Mucosa of rectum (tissue), 2 donors: ENCODE results near the gene CFAP45.
A peak's percentile ranks its signal among the peaks of the same experiment; 100 is the strongest.

ENCODE experiments used
- H3K27ac ChIP-seq, 2 donors: one replicate each; pipeline ENCODE4 v1.7.0; 2013; ENCODE audit warnings: inconsistent platforms in 2 of 2, low read depth in 2 of 2, low read length in 2 of 2
- H3K27me3 ChIP-seq, 2 donors: one replicate each; pipeline ENCODE4 v1.7.0; 2013; ENCODE audit warnings: low read length in 2 of 2; ENCODE audit not compliant: control insufficient read depth in 2 of 2, insufficient read depth in 2 of 2
- H3K36me3 ChIP-seq, 2 donors: one replicate each; pipeline ENCODE4 v1.7.0; 2013; ENCODE audit warnings: low read length in 2 of 2; ENCODE audit not compliant: control insufficient read depth in 2 of 2, insufficient read depth in 2 of 2
- H3K4me1 ChIP-seq, 2 donors: one replicate each; pipeline ENCODE4 v1.7.0; 2013; ENCODE audit warnings: low read length in 2 of 2, mild to moderate bottlenecking in 1 of 2; ENCODE audit not compliant: control insufficient read depth in 2 of 2, insufficient read depth in 2 of 2
- H3K4me3 ChIP-seq, 2 donors: one replicate each; pipeline ENCODE4 v1.7.0; 2013; ENCODE audit warnings: low read length in 2 of 2
- H3K9ac ChIP-seq, 2 donors: one replicate each; pipeline ENCODE4 v1.7.0; 2013; ENCODE audit warnings: low read length in 2 of 2, low read depth in 1 of 2, mild to moderate bottlenecking in 1 of 2
- H3K9me3 ChIP-seq, 2 donors: one replicate each; pipeline ENCODE4 v1.7.0; 2013; ENCODE audit warnings: low read length in 2 of 2; ENCODE audit not compliant: control insufficient read depth in 2 of 2
- donor health status: healthy.
- donor health status: Normal muscosa, but diverticular disease.

Gene CFAP45

GRCh38 chr1:159930216-159930615, 30.3 kb upstream of the CFAP45 start:
- no peak overlapping the region for H3K4me3 ChIP-seq
- H3K27ac ChIP-seq = no peak overlapping the region
- H3K36me3 ChIP-seq = no peaks in the 10 kb centered on the region
- H3K4me1 ChIP-seq = peaks cover 13 to 16% of the 10 kb centered on the region in 2 donors
- no peaks in the 10 kb centered on the region for H3K9me3 ChIP-seq
- no peaks in the 10 kb centered on the region for H3K27me3 ChIP-seq
- H3K9ac ChIP-seq = no peak overlapping the region

DNA sequence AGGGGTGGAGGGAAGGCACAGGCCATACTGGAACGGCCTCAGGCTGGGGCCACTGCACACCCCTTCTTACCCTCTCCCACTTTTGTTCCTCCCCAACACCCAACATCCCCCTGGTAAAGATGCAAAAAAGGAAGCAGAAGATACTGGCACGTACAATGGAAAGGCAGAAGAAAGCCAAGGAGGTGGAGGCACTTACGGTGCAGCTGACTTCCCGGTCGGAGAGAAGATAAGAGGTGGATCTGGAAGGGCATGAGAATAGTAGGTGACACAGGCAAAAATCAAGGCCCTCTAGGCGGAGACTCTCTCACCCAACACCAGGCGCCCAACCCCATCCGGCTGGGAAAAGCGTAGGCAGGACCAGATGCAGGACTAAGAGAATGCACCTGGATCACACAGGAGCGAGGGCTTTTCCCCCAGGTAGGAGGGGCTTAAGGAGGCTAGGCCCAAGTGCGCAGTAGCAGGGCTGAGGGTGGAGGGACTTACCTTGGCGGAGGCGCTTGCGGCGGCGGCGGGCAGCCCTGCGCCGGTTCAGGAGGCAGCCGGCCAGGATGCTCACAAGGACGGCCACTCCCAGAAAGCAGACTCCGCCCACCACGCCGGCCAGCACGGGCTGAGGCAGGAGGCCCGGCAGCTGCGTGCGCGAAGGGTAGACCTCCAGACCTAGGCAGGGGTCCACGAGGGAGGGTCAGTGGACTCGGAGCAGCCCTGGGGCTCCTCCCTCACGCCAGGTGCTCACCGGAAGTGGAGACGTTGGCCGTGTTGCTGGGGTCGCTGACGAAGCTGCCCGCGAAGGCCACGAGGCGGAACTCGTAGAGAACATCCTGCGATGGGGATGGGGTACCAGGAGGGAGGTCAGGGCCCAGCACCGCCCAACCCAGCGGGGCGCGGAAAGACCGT, 29.4 kb upstream of the CFAP45 start:
- Histone ChIP-seq H3K4me1 (peaks cover 13 to 16% of the 10 kb centered on the region in 2 donors), H3K36me3 (no peaks in the 10 kb centered on the region), H3K9me3 (no peaks in the 10 kb centered on the region), H3K9ac (no peak overlapping the region), H3K4me3 (no peak overlapping the region), H3K27ac (no peak overlapping the region), H3K27me3 (no peaks in the 10 kb centered on the region)

DNA sequence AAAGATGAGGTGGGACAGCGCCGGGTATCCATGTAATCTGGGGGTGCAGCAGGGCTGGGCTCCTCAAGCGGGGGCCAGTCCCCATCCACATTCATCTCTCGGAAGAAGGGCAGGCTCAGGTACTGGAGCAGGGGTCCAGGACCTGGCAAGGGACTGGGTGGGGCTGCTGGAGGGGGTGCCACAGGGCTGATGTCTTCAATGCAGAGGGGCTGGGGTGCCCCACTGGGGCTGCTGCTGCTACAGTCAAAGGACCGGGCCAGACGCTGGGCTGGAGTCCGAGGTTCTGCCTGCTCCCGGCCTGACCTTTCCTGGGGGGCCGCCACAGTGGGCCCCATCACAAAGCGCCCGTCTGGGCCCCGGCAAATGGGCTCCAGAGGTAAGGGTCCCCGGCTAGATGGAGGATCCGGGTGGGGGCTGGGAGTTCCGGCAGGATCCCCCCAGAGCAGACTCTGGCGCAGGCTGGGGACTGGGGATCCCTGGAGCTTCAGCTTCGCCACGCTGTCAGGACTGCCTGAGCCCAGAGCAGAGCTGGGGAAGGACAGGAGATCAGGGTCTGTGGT, 28.6 kb upstream of the CFAP45 start:
- peaks cover 19 to 20% of the 10 kb centered on the region in 2 donors for H3K4me1 ChIP-seq
- H3K27me3 ChIP-seq = no peaks in the 10 kb centered on the region
- H3K27ac ChIP-seq = no peak overlapping the region
- no peaks in the 10 kb centered on the region for H3K9me3 ChIP-seq
- H3K4me3 ChIP-seq = no peak overlapping the region
- no peaks in the 10 kb centered on the region for H3K36me3 ChIP-seq
- H3K9ac ChIP-seq = no peak overlapping the region

- no peaks in the 10 kb centered on the region for H3K36me3 ChIP-seq
- H3K9me3 ChIP-seq = no peaks in the 10 kb centered on the region
- peaks cover 26% of the 10 kb centered on the region in 2 donors for H3K4me1 ChIP-seq
- no peak overlapping the region for H3K27ac ChIP-seq
- H3K4me3 ChIP-seq = no peak overlapping the region
- H3K27me3 ChIP-seq = no peaks in the 10 kb centered on the region
- H3K9ac ChIP-seq = no peak overlapping the region
Measured at GRCh38 chr1:159927849-159928431, 28.0 kb upstream of the CFAP45 start.

- H3K9me3 ChIP-seq = no peaks in the 10 kb centered on the region
- H3K4me1 ChIP-seq = peaks cover 32 to 33% of the 10 kb centered on the region in 2 donors
- no peaks in the 10 kb centered on the region for H3K27me3 ChIP-seq
- H3K4me3 ChIP-seq = no peak overlapping the region
- H3K9ac ChIP-seq = no peak overlapping the region
- no peaks in the 10 kb centered on the region for H3K36me3 ChIP-seq
- no peak overlapping the region for H3K27ac ChIP-seq
Measured at GRCh38 chr1:159927211-159927848, 27.4 kb upstream of the CFAP45 start.

DNA sequence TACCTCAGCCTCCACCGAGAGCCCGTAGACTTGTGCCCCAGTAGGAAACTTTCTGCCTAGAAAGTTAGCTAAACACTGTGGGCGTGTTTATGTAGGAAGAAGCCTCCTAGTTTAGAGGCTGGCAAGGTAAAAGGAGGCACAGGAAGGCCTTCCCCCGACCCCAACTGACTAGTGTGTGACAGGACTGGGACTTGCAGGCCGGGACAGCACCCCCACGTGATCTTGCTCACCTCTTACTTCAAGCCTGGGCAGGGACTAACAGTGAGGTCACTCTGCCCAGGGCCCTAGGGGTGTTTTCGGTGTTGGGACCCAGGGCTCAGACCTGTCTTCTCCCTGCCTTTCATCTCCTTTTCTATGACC, 25.7 kb upstream of the CFAP45 start:
- H3K27ac ChIP-seq = peak overlapping the region; percentile 95 to 99
- no peaks in the 10 kb centered on the region for H3K9me3 ChIP-seq
- no peaks in the 10 kb centered on the region for H3K27me3 ChIP-seq
- H3K4me1 ChIP-seq = peaks cover 41% of the 10 kb centered on the region in 2 donors
- H3K9ac ChIP-seq = peak overlapping the region; percentile 76 to 90
- H3K36me3 ChIP-seq = peaks cover under 1 to 8% of the 10 kb centered on the region in 2 donors
- H3K4me3 ChIP-seq = peak overlapping the region; percentile 97 to 98

- Histone ChIP-seq H3K9ac (peak within 1 kb of the TSS; percentile 90 to 97), H3K9me3 (no peaks in the 10 kb centered on the region), H3K27ac (peak within 1 kb of the TSS; percentile 95 to 99), H3K36me3 (peaks cover 7 to 14% of the 10 kb centered on the region in 2 donors), H3K4me3 (peak within 1 kb of the TSS; percentile 97 to 98), H3K4me1 (peaks cover 41 to 42% of the 10 kb centered on the region in 2 donors), H3K27me3 (no peaks in the 10 kb centered on the region)
Measured at GRCh38 chr1:159924791-159925718, 25.1 kb upstream of the CFAP45 start, which contains the start of gene TAGLN2. Gene TAGLN2, minus strand, starts transcription at chr1:159925507. Its CDS starts 4,998 bp downstream, at chr1:159920509.

DNA sequence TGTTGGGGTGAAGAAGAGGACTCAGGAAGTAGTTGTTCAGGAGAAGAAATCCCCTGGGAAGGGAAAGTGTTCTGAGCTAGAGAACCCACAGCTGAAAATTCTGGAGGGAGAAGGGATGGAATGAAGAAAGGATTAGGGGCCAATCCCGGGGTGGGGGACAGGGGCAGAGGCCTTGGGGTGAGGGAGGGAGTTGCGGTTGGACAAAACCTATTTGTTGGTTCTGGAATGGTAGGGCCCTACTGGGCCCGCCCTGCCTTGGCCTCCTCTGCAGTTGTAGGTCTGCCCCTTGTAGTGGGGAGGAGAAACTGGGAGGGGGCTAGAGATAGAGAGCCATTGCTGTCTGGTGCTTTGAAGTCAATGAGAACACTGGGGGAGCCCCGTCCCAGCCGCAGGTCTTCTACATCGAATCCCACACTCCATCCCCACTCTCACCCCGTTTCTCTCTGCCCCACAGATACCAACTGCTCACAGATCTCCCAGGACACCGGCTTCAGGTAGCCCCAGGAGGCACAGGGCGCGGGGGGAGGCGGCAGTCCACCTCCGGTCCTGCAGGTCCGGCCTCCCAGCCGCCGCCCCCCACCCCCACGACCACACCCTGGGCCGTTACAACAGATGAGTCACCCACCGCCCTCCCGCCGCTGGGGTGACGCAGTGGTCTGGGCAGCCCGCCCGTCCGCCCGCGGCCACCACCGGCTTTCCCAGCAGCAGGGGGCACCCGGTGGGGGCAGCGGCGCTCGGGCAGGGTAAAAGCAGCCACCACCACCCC, 24.2 kb upstream of the CFAP45 start:
- no peaks in the 10 kb centered on the region for H3K9me3 ChIP-seq
- H3K4me3 ChIP-seq = peak overlapping the region; percentile 97 to 98
- peak overlapping the region; percentile 95 to 99 for H3K27ac ChIP-seq
- peaks cover 15 to 23% of the 10 kb centered on the region in 2 donors for H3K36me3 ChIP-seq
- no peaks in the 10 kb centered on the region for H3K27me3 ChIP-seq
- H3K4me1 ChIP-seq = peaks cover 43 to 47% of the 10 kb centered on the region in 2 donors
- peak overlapping the region; percentile 90 to 97 for H3K9ac ChIP-seq
